ENCODE data around the gene MSI2. TPM values are rescaled to one million over a fixed set of nuclear protein-coding genes. Genes with fewer than 3 reads are reported as not detected.

Gene MSI2
- total RNA-seq, 2 donors from 2014 or later = 30.1 to 41.1 TPM

DNA sequence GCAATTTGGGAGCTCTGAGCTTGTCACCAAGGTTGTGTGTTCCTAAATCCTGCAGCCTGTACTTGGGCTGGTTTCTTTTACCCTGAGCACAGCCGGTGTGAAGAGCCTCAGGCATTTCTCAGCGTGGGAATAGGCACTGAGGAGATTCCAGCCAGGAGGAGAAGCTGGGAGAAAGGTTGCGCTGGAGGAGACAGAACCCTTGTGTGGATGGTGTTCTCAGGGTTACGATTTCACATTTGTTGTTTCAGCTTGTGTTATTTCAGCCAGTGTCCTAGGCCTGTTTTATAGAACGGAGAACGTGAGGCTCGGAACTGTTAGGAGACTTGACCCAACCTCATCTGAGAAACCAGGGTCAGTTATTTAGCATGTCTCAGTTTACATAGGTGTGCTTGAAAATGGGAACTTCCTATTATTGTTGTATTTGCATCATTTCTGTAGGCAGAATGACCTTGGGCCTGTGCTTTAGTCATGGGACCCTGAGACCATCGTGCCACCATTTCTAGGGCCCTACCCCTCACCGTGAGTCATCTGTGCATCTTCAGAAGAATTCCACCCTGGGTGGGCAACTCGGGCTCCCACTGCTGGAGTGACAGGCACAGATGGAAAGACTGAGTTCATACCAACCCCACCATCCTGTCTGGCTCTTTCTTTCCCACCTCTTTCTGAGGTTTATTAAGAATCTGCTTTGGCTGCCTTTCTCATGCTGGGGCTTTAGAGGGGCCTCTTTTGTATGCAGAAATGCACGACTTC, 134.9 kb downstream of the MSI2 start:
- no peak for DNase-seq (ENCODE audit: low spot score)
- TF ChIP-seq, protein P1, sequence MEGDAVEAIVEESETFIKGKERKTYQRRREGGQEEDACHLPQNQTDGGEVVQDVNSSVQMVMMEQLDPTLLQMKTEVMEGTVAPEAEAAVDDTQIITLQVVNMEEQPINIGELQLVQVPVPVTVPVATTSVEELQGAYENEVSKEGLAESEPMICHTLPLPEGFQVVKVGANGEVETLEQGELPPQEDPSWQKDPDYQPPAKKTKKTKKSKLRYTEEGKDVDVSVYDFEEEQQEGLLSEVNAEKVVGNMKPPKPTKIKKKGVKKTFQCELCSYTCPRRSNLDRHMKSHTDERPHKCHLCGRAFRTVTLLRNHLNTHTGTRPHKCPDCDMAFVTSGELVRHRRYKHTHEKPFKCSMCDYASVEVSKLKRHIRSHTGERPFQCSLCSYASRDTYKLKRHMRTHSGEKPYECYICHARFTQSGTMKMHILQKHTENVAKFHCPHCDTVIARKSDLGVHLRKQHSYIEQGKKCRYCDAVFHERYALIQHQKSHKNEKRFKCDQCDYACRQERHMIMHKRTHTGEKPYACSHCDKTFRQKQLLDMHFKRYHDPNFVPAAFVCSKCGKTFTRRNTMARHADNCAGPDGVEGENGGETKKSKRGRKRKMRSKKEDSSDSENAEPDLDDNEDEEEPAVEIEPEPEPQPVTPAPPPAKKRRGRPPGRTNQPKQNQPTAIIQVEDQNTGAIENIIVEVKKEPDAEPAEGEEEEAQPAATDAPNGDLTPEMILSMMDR (IDR thresholded peaks at IDR 0.05) = no peak
- no peak overlapping the region for H3K27ac ChIP-seq
- no peaks in the 10 kb centered on the region for H3K27me3 ChIP-seq
- H3K4me3 ChIP-seq = no peak overlapping the region
- no peaks in the 10 kb centered on the region for H3K36me3 ChIP-seq
- peaks cover 0 to 23% of the 10 kb centered on the region in 2 donors for H3K9me3 ChIP-seq
- no peaks in the 10 kb centered on the region for H3K4me1 ChIP-seq

DNA sequence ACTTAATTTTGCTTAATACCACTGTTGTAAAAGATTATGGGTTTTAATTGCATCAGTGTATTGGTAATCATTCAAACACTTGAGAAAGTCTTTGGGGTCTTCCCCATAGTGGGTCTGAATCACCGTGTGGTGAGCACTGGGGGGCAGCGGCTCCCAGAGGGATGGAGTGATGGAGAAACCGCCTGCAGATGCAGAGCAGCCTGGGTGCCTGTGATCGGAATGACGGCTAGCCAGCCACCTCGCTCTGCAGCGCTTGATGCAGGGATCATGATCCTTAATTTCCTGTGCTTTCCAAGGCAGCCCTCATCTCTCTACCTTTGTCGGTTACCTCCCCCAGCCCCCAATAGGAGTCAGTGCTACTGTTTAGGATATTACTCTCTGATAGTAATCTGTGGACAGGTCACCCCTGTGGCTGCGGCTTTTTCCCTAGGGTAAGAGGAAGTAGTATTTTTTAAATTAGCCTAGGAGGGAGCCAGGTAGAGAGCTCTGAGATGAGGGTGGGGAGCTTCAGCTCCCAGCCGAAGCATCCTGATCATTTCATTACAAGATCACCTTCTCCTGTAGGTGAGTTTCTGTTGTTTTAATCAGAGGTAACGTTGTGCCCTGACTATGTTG, 135.6 kb downstream of the MSI2 start:
- Histone ChIP-seq H3K27me3 (no peaks in the 10 kb centered on the region), H3K4me3 (no peak overlapping the region), H3K27ac (no peak overlapping the region), H3K4me1 (peaks cover 0 to 3% of the 10 kb centered on the region in 2 donors), H3K36me3 (no peaks in the 10 kb centered on the region), H3K9me3 (peaks cover 0 to 23% of the 10 kb centered on the region in 2 donors)
- no peak for DNase-seq (ENCODE audit: low spot score)
- TF ChIP-seq, protein P1 (IDR thresholded peaks at IDR 0.05) = no peak

DNA sequence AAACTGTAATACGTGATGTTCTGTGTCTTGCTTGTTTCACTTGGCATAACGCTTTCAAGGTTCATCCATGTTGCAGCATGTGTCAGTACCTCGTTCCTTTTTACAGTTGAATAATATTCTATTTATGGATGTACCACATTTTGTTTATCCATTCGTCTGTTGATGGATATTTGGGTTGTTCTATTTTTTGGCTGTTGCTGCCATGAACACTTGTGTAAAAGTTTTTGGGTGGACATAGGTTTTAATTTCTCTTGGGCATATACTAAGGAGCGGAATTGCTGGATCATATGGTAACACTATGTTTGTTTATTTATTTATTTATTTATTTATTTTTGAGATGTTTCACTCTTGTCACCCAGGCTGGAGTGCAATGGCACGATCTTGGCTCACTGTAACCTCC, 137.0 kb downstream of the MSI2 start:
- TF ChIP-seq, protein P1 (IDR thresholded peaks at IDR 0.05) = no peak
- no peak for DNase-seq (ENCODE audit: low spot score)
- Histone ChIP-seq H3K4me3 (no peak overlapping the region), H3K27ac (no peak overlapping the region), H3K27me3 (no peaks in the 10 kb centered on the region), H3K9me3 (peaks cover 0 to 14% of the 10 kb centered on the region in 2 donors), H3K4me1 (peaks cover 0 to 5% of the 10 kb centered on the region in 2 donors), H3K36me3 (no peaks in the 10 kb centered on the region)

DNA sequence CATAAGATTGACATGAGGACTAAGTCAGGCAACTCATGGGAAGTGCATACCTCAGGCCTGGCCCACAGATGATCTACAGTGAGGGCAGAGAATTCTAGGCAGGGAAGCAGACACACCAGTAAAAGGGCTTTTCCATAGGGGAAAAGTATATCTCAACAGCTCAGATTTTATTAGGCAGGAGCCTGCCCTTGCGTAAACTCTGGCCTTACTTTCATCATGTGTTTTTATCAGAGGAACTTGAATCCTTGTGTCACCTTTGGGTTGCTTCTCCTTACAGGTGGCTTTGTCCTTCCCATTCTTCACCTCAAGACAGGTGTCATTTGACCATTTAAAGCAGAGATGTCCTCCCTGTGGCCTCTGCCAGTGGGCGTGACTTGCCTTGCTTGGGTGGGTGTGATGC, 138.1 kb downstream of the MSI2 start:
- H3K4me3 ChIP-seq = no peak overlapping the region
- H3K4me1 ChIP-seq = peaks cover 0 to 5% of the 10 kb centered on the region in 2 donors
- H3K27me3 ChIP-seq = no peaks in the 10 kb centered on the region
- H3K9me3 ChIP-seq = peaks cover 0 to 14% of the 10 kb centered on the region in 2 donors
- no peak overlapping the region for H3K27ac ChIP-seq
- TF ChIP-seq, protein P1 (IDR thresholded peaks at IDR 0.05) = no peak
- DNase-seq (ENCODE audit: low spot score) = no peak
- no peaks in the 10 kb centered on the region for H3K36me3 ChIP-seq

DNA sequence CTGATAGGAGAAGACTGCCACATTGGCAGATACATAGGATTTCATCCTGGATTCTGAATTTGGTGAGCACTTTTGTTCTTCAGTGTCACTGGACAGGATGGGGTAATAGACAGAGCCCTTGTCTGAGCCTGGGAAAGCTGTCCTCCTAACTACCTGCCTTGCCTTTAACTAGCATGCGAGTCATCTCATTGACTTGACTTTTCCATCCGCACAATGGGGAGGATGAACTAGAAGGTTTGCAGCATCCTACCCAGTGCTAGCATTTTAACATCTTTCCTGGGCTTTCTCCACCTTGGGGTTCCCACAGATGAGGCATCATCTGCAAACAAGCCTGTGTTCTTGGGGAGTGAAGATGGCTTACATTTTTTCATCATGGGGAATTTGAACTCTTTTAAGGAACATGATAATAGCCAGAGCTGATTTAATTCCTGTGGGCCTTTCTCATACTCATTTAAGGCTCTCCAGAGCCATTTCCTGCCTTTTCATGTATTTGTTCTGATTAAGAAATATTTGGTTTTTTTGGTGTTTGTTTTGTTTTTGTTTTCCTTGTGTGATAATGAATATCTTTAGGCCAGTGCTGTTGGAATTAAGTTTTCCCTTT, 139.5 kb downstream of the MSI2 start:
- DNase-seq (ENCODE audit: low spot score) = no peak
- TF ChIP-seq, protein P1 (IDR thresholded peaks at IDR 0.05) = no peak
- H3K27ac ChIP-seq = no peak overlapping the region
- no peak overlapping the region for H3K4me3 ChIP-seq
- peaks cover 0 to 14% of the 10 kb centered on the region in 2 donors for H3K9me3 ChIP-seq
- no peaks in the 10 kb centered on the region for H3K27me3 ChIP-seq
- H3K36me3 ChIP-seq = no peaks in the 10 kb centered on the region
- H3K4me1 ChIP-seq = peaks cover 0 to 5% of the 10 kb centered on the region in 2 donors

All from right atrium auricular region (tissue), 2 donors.